ENCODE data around the gene SLC25A33. TPM values are rescaled to one million over a fixed set of nuclear protein-coding genes. Genes with fewer than 3 reads are reported as not detected.

Gene SLC25A33
- polyA plus RNA-seq, 1 donor (not counting 4 experiments of a cell fraction or from before 2014, with no cell fraction given) = 4.5 TPM

GRCh38 chr1:9612162-9612845 is 73.0 kb downstream of the SLC25A33 start:
- no peak for TF ChIP-seq EZH2 (IDR thresholded peaks at IDR 0.05; ENCODE audit: low read length)
- TF ChIP-seq CTCF (optimal IDR thresholded peaks at IDR 0.05 in 1 of 3, IDR thresholded peaks at IDR 0.05 in 1 of 3, conservative IDR thresholded peaks at IDR 0.05 in 1 of 3; ENCODE audit: extremely low read depth in 1 of 3, insufficient read depth in 2 of 3, low read length in 3 of 3) = no peak
- Histone ChIP-seq H3K9me1 (ENCODE audit: control insufficient read depth, extremely low read depth, insufficient read depth, low read length) (no peaks in the 10 kb centered on the region), H2AFZ (ENCODE audit: control insufficient read depth, low read length) (no peak overlapping the region), H3K79me2 (ENCODE audit: control insufficient read depth, insufficient read depth, low read length) (no peaks in the 10 kb centered on the region), H3K4me2 (ENCODE audit: control insufficient read depth, extremely low read depth, insufficient read depth, low read depth, low read length) (no peak overlapping the region), H3K4me1 (ENCODE audit: control insufficient read depth, extremely low read depth, insufficient read depth, low read length) (no peaks in the 10 kb centered on the region), H3K27ac (ENCODE audit: control insufficient read depth, insufficient read depth, low read length) (no peak overlapping the region), H3K9me3 (ENCODE audit: control insufficient read depth, low read depth, low read length) (no peaks in the 10 kb centered on the region), H3K4me3 (ENCODE audit: control insufficient read depth in 2 of 3, extremely low read depth in 1 of 3, insufficient read depth in 2 of 3, low read depth in 1 of 3, low read length in 3 of 3) (no peak overlapping the region), H3K27me3 (ENCODE audit: control insufficient read depth, extremely low read depth, insufficient read depth, low read length) (no peaks in the 10 kb centered on the region), H3K36me3 (ENCODE audit: control insufficient read depth in 2 of 2, extremely low read depth in 1 of 2, insufficient read depth in 2 of 2, low read length in 2 of 2) (peaks cover 8 to 14% of the 10 kb centered on the region in 2 experiments), H4K20me1 (ENCODE audit: control insufficient read depth, extremely low read depth, insufficient read depth, low read length) (no peaks in the 10 kb centered on the region), H3K9ac (ENCODE audit: control insufficient read depth, extremely low read depth, insufficient read depth, low read length) (no peak overlapping the region)
- DNase-seq (ENCODE audit: low read depth, low spot score) (no peak), FAIRE-seq (no peak)
- dilution Hi-C loops (cut with MboI; ENCODE audit: extremely low pct_ligation_motif_present, low sequenced_read_pairs) = no loop called here

GRCh38 chr1:9612871-9613624 is 73.8 kb downstream of the SLC25A33 start:
- FAIRE-seq = no peak
- dilution Hi-C loops (cut with MboI; ENCODE audit: extremely low pct_ligation_motif_present, low sequenced_read_pairs) = no loop called here
- H3K27me3 ChIP-seq (ENCODE audit: control insufficient read depth, extremely low read depth, insufficient read depth, low read length) = peaks cover 4% of the 10 kb centered on the region
- no peak overlapping the region for H3K4me3 ChIP-seq (ENCODE audit: control insufficient read depth in 2 of 3, extremely low read depth in 1 of 3, insufficient read depth in 2 of 3, low read depth in 1 of 3, low read length in 3 of 3)
- H3K4me1 ChIP-seq (ENCODE audit: control insufficient read depth, extremely low read depth, insufficient read depth, low read length) = no peaks in the 10 kb centered on the region
- H4K20me1 ChIP-seq (ENCODE audit: control insufficient read depth, extremely low read depth, insufficient read depth, low read length) = no peaks in the 10 kb centered on the region
- H3K27ac ChIP-seq (ENCODE audit: control insufficient read depth, insufficient read depth, low read length) = no peak overlapping the region
- no peak overlapping the region for H3K9ac ChIP-seq (ENCODE audit: control insufficient read depth, extremely low read depth, insufficient read depth, low read length)
- H3K9me3 ChIP-seq (ENCODE audit: control insufficient read depth, low read depth, low read length) = no peaks in the 10 kb centered on the region
- H3K9me1 ChIP-seq (ENCODE audit: control insufficient read depth, extremely low read depth, insufficient read depth, low read length) = no peaks in the 10 kb centered on the region
- no peak overlapping the region for H2AFZ ChIP-seq (ENCODE audit: control insufficient read depth, low read length)
- DNase-seq (ENCODE audit: low read depth, low spot score) = no peak
- no peak for TF ChIP-seq CTCF (optimal IDR thresholded peaks at IDR 0.05 in 1 of 3, IDR thresholded peaks at IDR 0.05 in 1 of 3, conservative IDR thresholded peaks at IDR 0.05 in 1 of 3; ENCODE audit: extremely low read depth in 1 of 3, insufficient read depth in 2 of 3, low read length in 3 of 3)
- no peak for TF ChIP-seq EZH2 (IDR thresholded peaks at IDR 0.05; ENCODE audit: low read length)
- H3K4me2 ChIP-seq (ENCODE audit: control insufficient read depth, extremely low read depth, insufficient read depth, low read depth, low read length) = no peak overlapping the region
- no peaks in the 10 kb centered on the region for H3K79me2 ChIP-seq (ENCODE audit: control insufficient read depth, insufficient read depth, low read length)
- peaks cover 8 to 14% of the 10 kb centered on the region in 2 experiments for H3K36me3 ChIP-seq (ENCODE audit: control insufficient read depth in 2 of 2, extremely low read depth in 1 of 2, insufficient read depth in 2 of 2, low read length in 2 of 2)
